ENCODE results near the gene FARP1. TPM values are rescaled to one million over a fixed set of nuclear protein-coding genes. Genes with fewer than 3 reads are reported as not detected.

FARP1 gene
- total and polyA plus RNA-seq, 8 donors = 11.6 to 319 (median 70.3) TPM

DNA sequence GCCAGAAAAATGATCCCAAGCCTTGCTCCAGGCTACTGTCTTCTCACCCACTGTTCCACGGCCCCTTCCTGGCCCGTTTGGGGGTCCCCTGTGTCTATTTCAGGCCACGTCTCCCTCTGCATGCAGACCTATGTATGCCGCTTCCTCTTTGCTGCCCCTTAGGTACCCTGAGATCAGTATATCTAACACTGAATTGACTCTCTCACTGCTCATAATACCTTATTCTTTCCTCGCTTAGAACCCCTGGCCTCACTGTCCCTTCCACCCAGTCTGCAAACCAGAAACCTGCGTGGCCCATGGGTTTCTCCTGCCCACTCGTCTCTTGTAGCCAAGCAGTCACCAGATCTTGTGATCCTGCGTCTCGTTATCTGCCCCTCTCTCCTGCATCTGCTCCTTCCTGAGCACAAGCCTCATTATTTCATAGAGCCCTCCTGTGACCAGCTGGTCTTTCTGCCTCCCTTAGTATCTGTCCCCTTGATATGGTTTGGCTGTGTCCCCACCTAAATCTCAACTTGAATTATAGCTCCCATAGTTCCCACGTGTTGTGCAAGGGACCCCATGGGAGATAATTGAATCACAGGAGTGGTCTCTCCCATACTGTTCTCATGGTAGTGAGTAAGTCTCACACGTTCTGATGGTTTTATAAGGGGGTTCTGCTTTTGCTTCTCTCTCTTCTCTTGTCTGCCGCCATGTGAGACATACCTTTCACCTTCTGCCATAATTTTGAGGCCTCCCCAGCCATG is 143.1 kb downstream of the FARP1 start:
- no peak for DNase-seq
- Histone ChIP-seq H3K4me1 (peaks cover 0 to 15% (median 5%) of the 10 kb centered on the region in 4 donors), H3K36me3 (no peaks in the 10 kb centered on the region), H3K9me3 (no peaks in the 10 kb centered on the region), H3K27me3 (no peaks in the 10 kb centered on the region), H3K27ac (no peak overlapping the region), H3K4me3 (no peak overlapping the region)
- WGBS, 5 donors = 81 to 87% (median 86%) methylated on average over 12 of the region's 12 CpGs
- intact Hi-C loops (cut with DNase I; ENCODE audit: low total_unique reads) = no loop called here
- TF ChIP-seq EP300 (IDR thresholded peaks at IDR 0.05) (no peak), POLR2AphosphoS5 (IDR thresholded peaks at IDR 0.05) (no peak), POLR2A (IDR thresholded peaks at IDR 0.05) (no peak)
- TF ChIP-seq, protein P1, sequence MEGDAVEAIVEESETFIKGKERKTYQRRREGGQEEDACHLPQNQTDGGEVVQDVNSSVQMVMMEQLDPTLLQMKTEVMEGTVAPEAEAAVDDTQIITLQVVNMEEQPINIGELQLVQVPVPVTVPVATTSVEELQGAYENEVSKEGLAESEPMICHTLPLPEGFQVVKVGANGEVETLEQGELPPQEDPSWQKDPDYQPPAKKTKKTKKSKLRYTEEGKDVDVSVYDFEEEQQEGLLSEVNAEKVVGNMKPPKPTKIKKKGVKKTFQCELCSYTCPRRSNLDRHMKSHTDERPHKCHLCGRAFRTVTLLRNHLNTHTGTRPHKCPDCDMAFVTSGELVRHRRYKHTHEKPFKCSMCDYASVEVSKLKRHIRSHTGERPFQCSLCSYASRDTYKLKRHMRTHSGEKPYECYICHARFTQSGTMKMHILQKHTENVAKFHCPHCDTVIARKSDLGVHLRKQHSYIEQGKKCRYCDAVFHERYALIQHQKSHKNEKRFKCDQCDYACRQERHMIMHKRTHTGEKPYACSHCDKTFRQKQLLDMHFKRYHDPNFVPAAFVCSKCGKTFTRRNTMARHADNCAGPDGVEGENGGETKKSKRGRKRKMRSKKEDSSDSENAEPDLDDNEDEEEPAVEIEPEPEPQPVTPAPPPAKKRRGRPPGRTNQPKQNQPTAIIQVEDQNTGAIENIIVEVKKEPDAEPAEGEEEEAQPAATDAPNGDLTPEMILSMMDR (IDR thresholded peaks at IDR 0.05) = no peak

DNA sequence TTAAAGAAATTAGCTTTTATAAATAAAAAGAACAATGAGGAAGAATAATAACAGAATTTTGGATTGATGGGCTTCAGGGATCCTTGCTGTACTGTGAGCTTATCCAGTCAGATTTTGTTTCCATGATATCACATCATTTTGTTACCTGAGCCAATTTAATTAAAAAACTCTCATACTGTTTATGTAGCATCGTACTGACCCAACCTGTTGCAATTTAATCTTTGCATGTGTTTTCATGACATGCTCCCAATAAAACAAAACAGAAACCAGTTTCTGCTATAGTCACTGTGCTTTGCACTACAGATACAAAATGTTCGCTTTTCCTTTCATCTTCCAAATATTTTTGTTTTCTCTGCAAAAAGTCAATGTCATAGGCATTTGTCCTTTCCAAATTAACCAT is 143.9 kb downstream of the FARP1 start:
- H3K27ac ChIP-seq = no peak overlapping the region
- H3K4me3 ChIP-seq = no peak overlapping the region
- H3K27me3 ChIP-seq = no peaks in the 10 kb centered on the region
- no peaks in the 10 kb centered on the region for H3K9me3 ChIP-seq
- DNase-seq = no peak
- H3K4me1 ChIP-seq = peaks cover 0 to 19% (median 7%) of the 10 kb centered on the region in 4 donors
- intact Hi-C loops (cut with DNase I; ENCODE audit: low total_unique reads) = no loop called here
- 60 to 77% (median 64%) methylated on average over 2 of the region's 2 CpGs for WGBS, 5 donors
- TF ChIP-seq POLR2A (IDR thresholded peaks at IDR 0.05) (no peak), POLR2AphosphoS5 (IDR thresholded peaks at IDR 0.05) (no peak)
- H3K36me3 ChIP-seq = no peaks in the 10 kb centered on the region

DNA sequence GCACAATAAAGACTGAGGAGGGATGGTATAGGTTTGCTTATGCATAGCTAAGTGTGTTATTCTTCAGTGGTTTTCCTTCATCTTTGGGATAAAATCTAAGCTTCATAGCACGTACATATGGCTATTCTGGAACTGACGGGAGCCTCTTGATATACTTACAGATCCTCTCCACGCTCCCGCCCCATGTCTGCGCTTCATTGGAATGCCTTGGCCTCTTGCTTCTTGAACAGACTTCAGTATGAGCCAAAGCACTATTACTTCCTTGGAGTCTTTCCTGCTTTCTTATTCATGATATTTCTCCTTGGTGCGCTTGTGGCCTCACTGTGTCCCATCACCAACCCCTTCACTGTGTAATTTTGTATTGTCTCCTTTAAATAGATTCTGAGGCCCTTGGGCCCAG is 145.3 kb downstream of the FARP1 start:
- H3K9me3 ChIP-seq = no peaks in the 10 kb centered on the region
- TF ChIP-seq, protein P1 (IDR thresholded peaks at IDR 0.05) = no peak
- TF ChIP-seq POLR2A (IDR thresholded peaks at IDR 0.05) = no peak
- TF ChIP-seq POLR2AphosphoS5 (IDR thresholded peaks at IDR 0.05) = no peak
- no peak for TF ChIP-seq EP300 (IDR thresholded peaks at IDR 0.05)
- WGBS, 5 donors = 89 to 96% (median 94%) methylated on average over 6 of the region's 6 CpGs

DNA sequence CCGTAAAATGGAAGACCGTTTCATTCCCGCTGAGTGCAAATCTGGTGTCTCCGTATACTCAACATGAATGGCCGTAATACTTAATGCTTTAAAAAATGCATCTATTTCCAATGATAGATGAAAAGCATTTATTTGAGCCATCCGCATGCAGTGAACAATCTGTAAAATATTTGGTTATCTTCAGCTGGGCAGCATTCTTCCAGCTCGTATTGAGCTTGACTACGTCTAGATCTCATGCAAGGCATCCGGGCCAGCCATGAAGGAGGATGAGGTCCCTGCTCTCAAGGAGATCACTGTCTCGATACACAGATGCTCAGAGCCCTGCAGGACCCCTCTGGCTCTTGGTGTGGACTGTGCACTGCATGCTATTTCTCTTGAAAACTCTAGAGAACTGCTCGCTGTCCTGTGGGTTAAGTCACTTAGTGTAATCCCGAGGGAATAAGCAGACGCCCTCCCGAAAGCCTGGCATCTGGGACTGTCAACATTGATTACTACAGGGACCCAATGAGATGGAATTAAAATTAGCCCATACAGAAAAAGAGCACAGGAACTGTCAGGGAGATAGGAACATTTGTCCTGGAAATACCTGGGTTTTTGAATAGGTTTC is 146.5 kb downstream of the FARP1 start:
- Histone ChIP-seq H3K4me1 (peaks cover 17 to 33% (median 22%) of the 10 kb centered on the region in 4 donors), H3K27me3 (no peaks in the 10 kb centered on the region), H3K9me3 (no peaks in the 10 kb centered on the region), H3K4me3 (no peak overlapping the region), H3K27ac (no peak overlapping the region), H3K36me3 (no peaks in the 10 kb centered on the region)
- WGBS, 5 donors = 92 to 97% (median 94%) methylated on average over 14 of the region's 14 CpGs
- intact Hi-C loops (cut with DNase I; ENCODE audit: low total_unique reads) = no loop called here
- no peak for TF ChIP-seq POLR2AphosphoS5 (IDR thresholded peaks at IDR 0.05)
- no peak for DNase-seq

More for the DNA sequence above, 145.3 kb downstream of the FARP1 start:
- DNase-seq = no peak
- Histone ChIP-seq H3K27me3 (no peaks in the 10 kb centered on the region), H3K36me3 (no peaks in the 10 kb centered on the region), H3K4me3 (no peak overlapping the region), H3K27ac (no peak overlapping the region), H3K4me1 (peaks cover 8 to 26% (median 12%) of the 10 kb centered on the region in 4 donors)
- intact Hi-C loops (cut with DNase I; ENCODE audit: low total_unique reads) = no loop called here

DNA sequence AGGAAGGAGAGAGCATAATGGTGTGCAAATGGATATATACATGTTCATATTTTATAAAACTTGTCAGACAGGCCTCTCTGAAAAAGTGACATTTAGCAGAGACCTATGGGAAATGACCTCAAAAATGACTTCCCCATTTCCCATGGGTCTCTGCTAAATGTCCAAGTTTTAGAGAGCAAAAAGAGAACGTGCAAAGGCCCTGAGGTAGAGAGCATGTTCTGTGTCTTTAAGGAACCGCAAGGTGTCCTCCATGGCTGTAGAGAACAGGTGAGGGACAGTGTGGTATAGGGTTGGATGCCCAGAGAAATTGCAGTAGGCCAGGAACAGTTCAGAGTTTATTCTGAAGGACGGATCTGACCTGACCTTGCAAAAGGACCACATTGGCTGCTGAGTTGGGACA is 147.4 kb downstream of the FARP1 start:
- DNase-seq = no peak
- H3K9me3 ChIP-seq = no peaks in the 10 kb centered on the region
- intact Hi-C loops (cut with DNase I; ENCODE audit: low total_unique reads) = no loop called here
- no peaks in the 10 kb centered on the region for H3K36me3 ChIP-seq
- H3K27me3 ChIP-seq = no peaks in the 10 kb centered on the region
- 93 to 98% (median 96%) methylated on average over 3 of the region's 3 CpGs for WGBS, 5 donors
- TF ChIP-seq POLR2AphosphoS5 (IDR thresholded peaks at IDR 0.05) = no peak
- TF ChIP-seq POLR2A (IDR thresholded peaks at IDR 0.05) = no peak
- no peak for TF ChIP-seq EP300 (IDR thresholded peaks at IDR 0.05)
- TF ChIP-seq, protein P1 (IDR thresholded peaks at IDR 0.05) = no peak
- no peak overlapping the region for H3K27ac ChIP-seq
- H3K4me1 ChIP-seq = peaks cover 17 to 31% (median 22%) of the 10 kb centered on the region in 4 donors
- no peak overlapping the region for H3K4me3 ChIP-seq
